Measurements from ENCODE around the gene CD55.

Gene CD55

GRCh38 chr1:207331354-207332313 is 10.2 kb downstream of the CD55 start:
- no peak for DNase-seq

DNA sequence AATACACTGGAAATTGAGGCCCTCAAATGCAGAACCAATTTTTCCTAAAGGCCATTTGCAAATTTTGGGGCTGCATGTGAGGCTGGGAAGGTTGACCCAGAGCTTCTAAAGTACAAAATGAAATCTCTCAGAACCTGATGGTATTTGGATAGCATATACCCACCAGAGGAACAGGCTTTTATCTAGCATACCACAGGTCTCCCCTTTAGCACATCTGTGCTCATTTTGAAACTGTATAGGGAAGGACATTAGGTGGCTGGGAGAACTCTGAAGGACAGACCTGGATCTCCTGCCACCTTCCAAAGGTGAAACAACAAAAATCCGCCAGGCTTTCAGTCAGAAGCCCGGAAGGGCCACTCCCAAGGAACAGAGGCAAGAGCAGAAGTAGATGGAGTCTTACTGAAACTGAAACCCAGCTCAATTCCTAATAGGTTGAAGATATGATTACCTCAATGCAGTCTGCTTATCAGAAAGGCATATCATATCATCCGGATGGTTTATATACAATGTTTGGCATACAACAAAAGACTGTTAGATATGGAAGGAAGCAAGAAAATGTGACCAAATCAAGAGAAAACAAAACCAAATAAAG is 11.6 kb downstream of the CD55 start:
- DNase-seq: no peak

GRCh38 chr1:207333620-207334019 is 12.1 kb downstream of the CD55 start:
- no peak for DNase-seq

DNA sequence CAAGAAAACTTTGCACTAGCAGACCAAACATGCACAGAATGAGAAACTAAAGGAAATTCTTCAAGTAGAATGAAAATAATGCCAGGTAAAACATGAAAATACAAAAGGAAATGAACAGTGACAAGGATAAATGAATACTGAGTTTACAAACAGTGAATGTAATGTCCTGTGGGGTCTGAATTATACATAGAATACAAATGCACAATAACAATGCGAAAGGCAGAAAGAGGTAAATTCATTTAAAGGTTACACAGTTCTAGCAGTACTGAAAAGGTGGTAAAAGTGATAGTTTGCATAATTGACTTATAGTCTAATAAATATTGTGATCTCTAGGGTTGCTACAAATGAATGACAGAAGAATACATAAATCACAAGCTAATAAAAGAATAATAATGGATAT is 12.9 kb downstream of the CD55 start:
- DNase-seq: no peak

DNA sequence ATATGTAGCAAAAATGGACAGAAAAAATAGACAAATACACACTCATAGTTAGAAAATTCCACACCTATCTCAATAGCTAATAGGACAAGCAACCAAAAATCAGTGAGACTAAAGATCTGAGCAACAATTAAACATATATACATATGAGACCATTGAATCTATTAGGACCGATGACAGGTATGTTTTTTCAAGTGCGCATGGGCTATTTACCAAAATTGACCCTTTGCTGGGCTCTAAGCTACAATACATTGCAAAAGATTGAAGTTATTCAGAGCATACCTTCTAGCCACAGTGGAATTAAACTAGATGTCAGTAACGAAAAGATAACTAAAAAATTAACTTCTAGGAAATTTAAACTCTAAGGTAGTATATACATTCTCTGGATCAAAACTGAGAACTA is 13.7 kb downstream of the CD55 start:
- no peak for DNase-seq

DNA sequence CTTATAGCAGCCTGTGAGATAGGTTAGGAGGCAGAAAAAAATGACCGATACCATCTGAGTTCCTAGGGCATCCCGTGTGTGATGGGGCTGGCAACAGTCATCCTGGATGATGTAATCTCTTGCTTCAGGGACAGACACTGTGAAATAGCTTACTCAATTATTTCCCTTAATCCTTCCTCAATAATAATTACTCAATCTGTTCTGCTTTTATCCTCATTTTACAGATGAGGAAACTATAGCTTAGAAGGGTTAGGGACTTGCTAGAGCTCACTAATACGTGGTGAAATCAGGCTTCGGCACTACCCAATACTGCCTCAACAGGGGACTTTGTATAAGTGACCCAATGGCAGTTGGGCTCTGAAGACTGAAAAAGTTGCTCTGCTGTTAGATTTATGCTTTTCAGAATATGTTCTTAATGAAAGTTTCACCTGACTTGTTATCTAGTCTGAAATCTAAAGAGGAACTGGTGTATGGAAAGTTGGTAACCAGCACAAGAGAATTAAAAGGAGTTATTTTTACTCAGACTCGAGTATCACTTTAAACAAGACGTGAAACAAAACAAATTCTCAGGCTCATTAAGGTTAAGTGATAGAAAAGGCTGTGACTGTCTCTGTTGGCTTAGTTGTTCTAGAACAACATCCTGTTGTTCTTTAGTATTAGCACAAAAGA is 14.4 kb downstream of the CD55 start:
- no peak for DNase-seq

DNA sequence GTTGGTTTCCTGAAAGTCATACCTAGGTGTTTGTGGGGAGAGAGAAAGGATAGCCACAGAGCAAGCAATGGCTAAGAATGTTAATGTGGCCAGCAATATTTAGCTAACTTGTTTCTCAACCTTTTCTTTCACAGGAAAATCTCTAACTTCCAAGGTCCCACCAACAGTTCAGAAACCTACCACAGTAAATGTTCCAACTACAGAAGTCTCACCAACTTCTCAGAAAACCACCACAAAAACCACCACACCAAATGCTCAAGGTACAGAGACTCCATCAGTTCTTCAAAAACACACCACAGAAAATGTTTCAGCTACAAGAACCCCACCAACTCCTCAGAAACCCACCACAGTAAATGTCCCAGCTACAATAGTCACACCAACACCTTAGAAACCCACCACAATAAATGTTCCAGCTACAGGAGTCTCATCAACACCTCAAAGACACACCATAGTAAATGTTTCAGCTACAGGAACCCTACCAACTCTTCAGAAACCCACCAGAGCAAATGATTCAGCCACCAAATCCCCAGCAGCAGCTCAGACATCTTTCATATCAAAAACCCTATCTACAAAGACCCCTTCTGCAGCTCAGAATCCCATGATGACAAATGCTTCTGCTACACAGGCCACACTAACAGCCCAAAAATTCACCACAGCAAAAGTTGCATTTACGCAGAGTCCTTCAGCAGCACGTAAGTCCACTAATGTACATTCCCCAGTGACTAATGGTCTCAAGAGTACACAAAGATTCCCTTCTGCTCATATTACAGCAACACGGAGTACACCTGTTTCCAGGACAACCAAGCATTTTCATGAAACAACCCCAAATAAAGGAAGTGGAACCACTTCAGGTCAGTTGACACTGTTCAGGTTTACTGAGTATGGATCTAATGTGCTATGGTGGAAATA is 15.3 kb downstream of the CD55 start:
- DNase-seq: no peak

DNA sequence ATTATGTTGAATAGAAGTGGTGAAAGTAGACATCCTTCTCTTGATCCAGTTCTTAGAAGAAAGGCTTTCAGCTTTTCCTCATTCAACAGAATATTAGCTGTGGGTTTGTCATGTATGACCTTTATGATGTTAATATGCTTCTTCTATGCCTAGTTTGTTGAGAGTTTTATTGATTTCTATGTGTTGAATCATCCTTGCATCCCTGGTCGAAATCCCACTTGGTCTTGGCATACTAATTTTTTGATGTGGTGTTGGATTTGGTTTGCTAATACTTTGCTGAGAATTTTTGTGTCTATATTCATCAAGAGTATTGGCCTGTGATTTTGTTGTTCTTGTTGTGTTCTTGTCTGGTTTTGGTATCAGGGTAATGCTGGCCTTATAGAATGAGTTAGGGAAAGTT is 20.9 kb downstream of the CD55 start:
- no peak for DNase-seq

GRCh38 chr1:207343675-207344074 is 22.2 kb downstream of the CD55 start:
- no peak for DNase-seq

DNA sequence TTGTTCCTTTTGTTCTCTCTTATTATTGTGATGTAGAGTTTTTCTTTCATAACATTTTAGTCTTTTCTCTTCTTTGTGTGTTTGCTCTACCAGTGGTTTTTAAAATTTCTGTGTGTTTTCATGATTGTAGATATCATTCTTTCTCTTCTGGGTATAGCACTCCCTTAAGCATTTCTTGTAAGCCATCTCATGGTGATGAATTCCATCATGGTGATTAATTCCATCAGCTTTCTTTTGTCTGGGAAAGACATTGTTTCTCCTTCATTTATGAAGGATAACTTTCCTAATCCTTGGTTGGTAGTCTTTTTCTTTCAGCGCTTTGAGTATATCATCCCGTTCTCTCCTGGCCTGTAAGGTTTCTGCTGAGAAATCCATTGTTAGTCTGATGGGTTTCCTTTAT is 22.7 kb downstream of the CD55 start:
- DNase-seq: no peak

- DNase-seq: no peak
These were observed 24.4 kb downstream of the CD55 start for GRCh38 chr1:207345644-207346477.

GRCh38 chr1:207346513-207346912 is 25.0 kb downstream of the CD55 start:
- DNase-seq: no peak

DNA sequence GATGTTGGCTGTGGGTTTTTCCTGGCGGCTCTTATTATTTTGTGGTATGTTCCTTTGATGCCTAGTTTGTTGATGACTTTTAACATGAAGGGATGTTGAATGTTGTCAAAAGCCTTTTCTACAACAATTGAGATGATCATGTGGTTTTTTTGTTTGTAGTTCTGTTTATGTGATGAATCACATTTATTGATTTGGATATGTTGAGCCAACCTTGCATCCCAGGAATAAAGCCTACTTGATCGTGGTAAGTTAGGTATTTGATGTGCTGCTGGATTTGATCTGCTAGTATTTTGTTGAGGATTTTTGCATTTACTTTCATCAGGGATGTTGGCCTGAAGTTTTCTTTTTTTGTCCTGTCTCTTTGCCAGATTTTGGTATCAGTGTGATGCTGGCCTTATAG is 28.5 kb downstream of the CD55 start:
- DNase-seq: no peak

DNA sequence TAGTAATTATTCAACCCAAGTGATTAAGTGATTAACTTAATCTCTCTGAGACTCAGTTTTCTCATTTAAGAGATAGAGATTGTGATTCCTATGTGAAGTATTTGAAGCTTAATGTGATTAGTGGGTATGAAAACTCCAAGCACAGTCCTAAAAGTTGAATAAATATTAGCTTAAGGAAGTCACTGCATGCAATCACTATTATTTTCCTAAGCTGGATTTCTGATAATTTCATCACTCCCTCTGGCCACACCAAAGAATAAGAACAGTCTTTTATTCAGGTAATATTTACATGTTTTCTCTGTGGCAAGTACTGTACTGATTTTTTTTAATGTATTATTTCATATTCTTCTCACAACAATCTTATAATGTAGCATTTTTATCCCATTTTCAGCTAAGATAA is 31.1 kb downstream of the CD55 start:
- DNase-seq: no peak

DNA sequence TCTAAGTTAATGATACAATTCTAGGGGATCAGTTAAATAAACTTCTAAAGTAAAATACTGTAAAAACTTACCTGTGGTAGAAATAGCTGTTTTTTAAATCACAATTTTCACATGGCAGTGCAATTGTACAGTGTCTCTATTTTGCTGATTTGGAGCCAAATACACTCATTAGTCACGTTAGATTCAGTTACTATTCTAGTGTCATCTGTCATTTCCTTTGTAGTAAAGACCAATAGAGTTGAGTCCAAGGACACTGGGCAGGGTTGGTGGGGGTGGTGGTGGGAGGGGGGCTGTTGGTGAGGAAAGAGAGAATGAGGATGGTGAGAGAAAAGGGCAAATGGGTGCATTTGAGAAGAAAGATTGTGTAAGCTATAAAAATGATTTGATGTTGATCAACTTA is 33.6 kb downstream of the CD55 start:
- no peak for DNase-seq

DNA sequence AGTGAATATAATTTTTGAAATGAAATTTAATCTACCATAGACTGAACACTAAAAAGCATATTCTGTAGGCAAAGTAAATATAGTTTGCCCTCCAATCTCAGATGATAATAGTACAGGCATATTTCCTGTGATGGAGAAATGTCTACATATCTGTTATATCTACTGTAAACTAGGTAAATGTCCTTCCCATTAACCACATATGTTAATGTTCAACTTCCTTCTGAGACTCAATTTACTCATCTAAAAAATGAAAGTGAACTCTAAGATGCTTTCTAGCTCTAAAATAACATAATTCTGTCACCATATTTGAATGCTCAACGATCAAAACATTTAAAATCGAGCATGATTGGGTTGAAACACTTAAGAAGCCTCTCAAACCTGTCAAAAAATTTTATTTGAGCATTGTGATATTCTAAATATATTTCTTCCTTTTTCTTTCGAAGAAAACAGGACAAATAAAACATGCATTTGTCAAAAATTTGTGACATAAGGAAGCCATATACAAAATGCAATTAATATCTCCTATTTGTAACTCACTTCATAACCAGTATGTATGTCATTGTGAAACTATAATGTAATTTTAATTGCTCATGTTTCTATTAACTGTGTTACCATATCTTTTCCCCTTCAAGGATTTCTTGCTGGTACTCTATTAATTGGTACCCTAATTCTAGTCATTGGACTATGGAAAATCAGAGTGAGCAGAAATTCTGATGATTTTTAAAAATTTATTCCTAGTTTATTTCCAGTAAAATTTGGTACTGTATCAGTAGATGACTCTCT is 34.2 kb downstream of the CD55 start:
- no peak for DNase-seq

DNA sequence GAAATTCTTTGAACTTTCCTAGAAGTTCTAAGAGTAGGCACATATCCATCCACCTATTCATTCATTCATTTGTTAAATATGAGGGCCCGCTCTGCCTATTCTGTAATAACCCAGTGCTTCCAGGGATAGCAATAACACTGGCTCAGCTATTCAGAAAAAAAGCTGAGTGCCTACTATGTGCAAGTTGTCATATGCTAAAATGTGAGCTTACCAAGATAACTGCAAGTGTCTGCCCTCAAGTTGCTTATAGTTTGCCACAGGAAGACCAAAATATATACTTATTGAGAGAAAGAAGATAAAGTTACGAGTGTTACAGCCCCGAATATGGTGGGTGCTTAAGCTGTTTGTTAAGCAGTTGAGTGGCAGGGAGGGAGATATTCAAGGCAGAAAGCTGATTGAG is 39.6 kb downstream of the CD55 start:
- no peak for DNase-seq

- DNase-seq: no peak
These were observed 40.4 kb downstream of the CD55 start for GRCh38 chr1:207361889-207362288.

GRCh38 chr1:207362962-207363860 is 41.7 kb downstream of the CD55 start:
- no peak for DNase-seq

DNA sequence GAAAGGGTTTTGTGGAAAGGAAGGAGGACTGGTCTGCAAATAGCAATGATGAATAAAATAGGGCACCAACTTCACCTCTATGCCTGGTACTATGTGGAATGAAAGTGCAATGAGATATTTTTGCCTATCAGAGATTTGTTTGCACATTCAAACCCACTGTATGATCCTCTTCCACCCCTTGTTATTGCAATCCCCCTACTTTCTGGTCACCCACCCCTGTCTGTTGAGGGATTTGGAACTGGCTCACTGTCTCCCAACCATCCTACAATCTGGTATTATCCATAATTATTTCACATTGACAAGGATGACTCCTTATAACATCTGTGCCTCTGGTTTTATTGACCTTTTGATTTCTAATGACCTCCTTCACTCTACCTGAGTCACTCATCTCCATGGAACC is 42.4 kb downstream of the CD55 start:
- no peak for DNase-seq

Data from activated CD4-positive, CD25-positive, alpha-beta regulatory T cell (primary cell).